GM23338 (cell line): ENCODE measurements around the gene IL12A. TPM values are rescaled to one million over a fixed set of nuclear protein-coding genes. Genes with fewer than 3 reads are reported as not detected.
A peak's percentile ranks its signal among the peaks of the same experiment; 100 is the strongest.

Source experiments
- ATAC-seq: fragments of 200-7000 bp; cut with Tn5 transposase; 3 replicates; pipeline ENCODE4 v1.9.1; 2020
- DNase-seq: peaks from one replicate; pipeline ENCODE4 v3.0.0-alpha.2; 2015; ENCODE audit warnings: low spot score
- H2AFZ ChIP-seq: fragments of 200-600 bp; sonication (generic); 2 replicates; pipeline ENCODE4 v1.8.0; 2016; ENCODE audit warnings: antibody characterized with exemption, mild to moderate bottlenecking, moderate library complexity
- H3F3A ChIP-seq: fragments of 200-600 bp; sonication (generic); replicated peaks from 2 replicates; pipeline ENCODE4 v1.8.0; 2017; ENCODE audit warnings: antibody characterized with exemption, mixed run types, low read depth
- H3K27ac ChIP-seq: fragments of 200-600 bp; sonication (generic); 2 replicates; pipeline ENCODE4 v1.6.1; 2016; ENCODE audit warnings: low read depth
- H3K27me3 ChIP-seq: fragments of 200-600 bp; sonication (generic); 2 replicates; pipeline ENCODE4 v1.8.0; 2016; ENCODE audit warnings: mild to moderate bottlenecking, mixed run types, moderate library complexity; ENCODE audit not compliant: insufficient read depth
- H3K36me3 ChIP-seq: fragments of 200-600 bp; sonication (generic); 2 replicates; pipeline ENCODE4 v1.8.0; 2016; ENCODE audit warnings: mild to moderate bottlenecking; ENCODE audit not compliant: insufficient read depth
- H3K4me1 ChIP-seq: fragments of 200-600 bp; sonication (generic); 2 replicates; pipeline ENCODE4 v1.8.0; 2016; ENCODE audit warnings: mild to moderate bottlenecking, moderate library complexity; ENCODE audit not compliant: insufficient read depth
- H3K4me2 ChIP-seq: fragments of 200-600 bp; sonication (generic); 2 replicates; pipeline ENCODE4 v1.7.1; 2017; ENCODE audit warnings: mixed run types
- H3K4me3 ChIP-seq: fragments of 200-600 bp; sonication (generic); 2 replicates; pipeline ENCODE4 v1.6.1; 2016; ENCODE audit warnings: mixed run types
- H3K79me2 ChIP-seq: fragments of 200-600 bp; sonication (generic); replicated peaks from 2 replicates; pipeline ENCODE4 v1.8.0; 2017; ENCODE audit warnings: mild to moderate bottlenecking; ENCODE audit not compliant: insufficient read depth
- H3K9me2 ChIP-seq: fragments of 200-600 bp; sonication (generic); 2 replicates; pipeline ENCODE4 v1.8.0; 2017; ENCODE audit not compliant: insufficient read depth
- H4K20me1 ChIP-seq: fragments of 200-600 bp; sonication (generic); replicated peaks from 2 replicates; pipeline ENCODE4 v1.8.0; 2017; ENCODE audit warnings: mild to moderate bottlenecking; ENCODE audit not compliant: insufficient read depth
- H3K27ac Mint-ChIP-seq: 2 replicates; pipeline ENCODE4 v1.8.0; 2020; ENCODE audit warnings: inconsistent platforms, mild to moderate bottlenecking, moderate library complexity, mixed read lengths
- H3K27me3 Mint-ChIP-seq: 3 replicates; pipeline ENCODE4 v1.8.0; 2022; ENCODE audit warnings: low read depth, mild to moderate bottlenecking, moderate library complexity, mixed read lengths, inconsistent platforms; ENCODE audit not compliant: insufficient read depth, poor library complexity
- H3K36me3 Mint-ChIP-seq: 3 replicates; pipeline ENCODE4 v1.8.0; 2021; ENCODE audit warnings: low read depth, mild to moderate bottlenecking, inconsistent platforms, moderate library complexity, mixed read lengths
- H3K4me1 Mint-ChIP-seq: 3 replicates; pipeline ENCODE4 v1.8.0; 2020; ENCODE audit warnings: mild to moderate bottlenecking, inconsistent platforms, mixed read lengths
- H3K4me3 Mint-ChIP-seq: 3 replicates; pipeline ENCODE4 v1.8.0; 2021; ENCODE audit warnings: moderate library complexity, mild to moderate bottlenecking, inconsistent platforms, mixed read lengths
- H3K9me3 Mint-ChIP-seq: 3 replicates; pipeline ENCODE4 v1.8.0; 2020; ENCODE audit warnings: moderate library complexity, mild to moderate bottlenecking, inconsistent platforms, mixed read lengths
- CREB1 ChIP-seq: fragments of 250-450 bp; sonication (Bioruptor Pico); IDR thresholded peaks from 2 replicates; pipeline ENCODE4 v1.5.0; 2020; ENCODE audit warnings: low read depth, mild to moderate bottlenecking, moderate library complexity
- CTCF ChIP-seq, 2 experiments: fragments of 200-600 bp in 1 of 2; sonication (generic) in 1 of 2; conservative IDR thresholded peaks; 2 replicates each; pipeline versions ENCODE4 v1.5.1 to v1.6.1; 2016 to 2017; ENCODE audit warnings: antibody characterized with exemption in 2 of 2, low read depth in 2 of 2, mild to moderate bottlenecking in 2 of 2, moderate library complexity in 1 of 2
- ETS1 ChIP-seq: IDR thresholded peaks from 2 replicates; pipeline ENCODE4 v1.6.1; 2016; ENCODE audit warnings: antibody characterized with exemption
- EZH2 ChIP-seq: fragments of 200-600 bp; sonication (generic); IDR thresholded peaks from one replicate; pipeline ENCODE4 v1.8.0; 2017; ENCODE audit warnings: antibody characterized with exemption, mild to moderate bottlenecking, low read depth; ENCODE audit not compliant: unreplicated experiment
- EZH2phosphoT487 ChIP-seq: fragments of 200-600 bp; sonication (generic); IDR thresholded peaks from one replicate; pipeline ENCODE4 v1.8.1; 2018; ENCODE audit warnings: antibody characterized with exemption; ENCODE audit not compliant: unreplicated experiment
- JUNB ChIP-seq: IDR thresholded peaks from one replicate; pipeline ENCODE4 v1.6.1; 2016; ENCODE audit warnings: antibody characterized with exemption; ENCODE audit not compliant: unreplicated experiment
- NANOG ChIP-seq: IDR thresholded peaks from 2 replicates; pipeline ENCODE4 v1.6.1; 2016; ENCODE audit warnings: antibody characterized with exemption, borderline replicate concordance
- POLR2AphosphoS5 ChIP-seq: IDR thresholded peaks from 2 replicates; pipeline ENCODE4 v1.6.1; 2016; ENCODE audit warnings: antibody characterized with exemption, low read depth
- REST ChIP-seq: IDR thresholded peaks from one replicate; pipeline ENCODE4 v1.6.1; 2018; ENCODE audit warnings: antibody characterized with exemption; ENCODE audit not compliant: unreplicated experiment
- STAT1 ChIP-seq: IDR thresholded peaks from one replicate; pipeline ENCODE4 v1.6.1; 2016; ENCODE audit warnings: antibody characterized with exemption; ENCODE audit not compliant: unreplicated experiment
- ZNF114 ChIP-seq: fragments of 250-450 bp; sonication (Bioruptor Pico); IDR thresholded peaks from 2 replicates; pipeline ENCODE4 v1.5.0; 2020; ENCODE audit warnings: mild to moderate bottlenecking, moderate library complexity
- polyA plus RNA-seq: library from polyadenylated mRNA; unstranded; fragments of >200 nt; fragmentation: Nextera tagmentation; extraction: Ambion mirVana; gene quantifications from 2 replicates; pipeline ENCODE4 v1.2.1, GENCODE V29; 2016
- total RNA-seq: library from RNA; depleted of rRNA; stranded (reverse); fragments of >200 nt; shearing (Covaris generic); gene quantifications from 2 replicates; pipeline ENCODE4 v1.2.3, GENCODE V29; 2014
- TF ChIP-seq, protein P1 (sequence below): fragments of 250-450 bp; sonication (Bioruptor Pico); IDR thresholded peaks from 2 replicates; pipeline ENCODE4 v1.5.0; 2020; ENCODE audit warnings: mild to moderate bottlenecking, moderate library complexity

IL12A gene
- total and polyA plus RNA-seq, 2 experiments from 2014 or later: 0.69 to 1.3 TPM

GRCh38 chr3:160035757-160036156 lies 47.1 kb downstream of the IL12A start (continued):
- TF ChIP-seq ETS1: no peak
- no peak for TF ChIP-seq EZH2phosphoT487
- TF ChIP-seq STAT1: no peak
- no peak for TF ChIP-seq EZH2

DNA sequence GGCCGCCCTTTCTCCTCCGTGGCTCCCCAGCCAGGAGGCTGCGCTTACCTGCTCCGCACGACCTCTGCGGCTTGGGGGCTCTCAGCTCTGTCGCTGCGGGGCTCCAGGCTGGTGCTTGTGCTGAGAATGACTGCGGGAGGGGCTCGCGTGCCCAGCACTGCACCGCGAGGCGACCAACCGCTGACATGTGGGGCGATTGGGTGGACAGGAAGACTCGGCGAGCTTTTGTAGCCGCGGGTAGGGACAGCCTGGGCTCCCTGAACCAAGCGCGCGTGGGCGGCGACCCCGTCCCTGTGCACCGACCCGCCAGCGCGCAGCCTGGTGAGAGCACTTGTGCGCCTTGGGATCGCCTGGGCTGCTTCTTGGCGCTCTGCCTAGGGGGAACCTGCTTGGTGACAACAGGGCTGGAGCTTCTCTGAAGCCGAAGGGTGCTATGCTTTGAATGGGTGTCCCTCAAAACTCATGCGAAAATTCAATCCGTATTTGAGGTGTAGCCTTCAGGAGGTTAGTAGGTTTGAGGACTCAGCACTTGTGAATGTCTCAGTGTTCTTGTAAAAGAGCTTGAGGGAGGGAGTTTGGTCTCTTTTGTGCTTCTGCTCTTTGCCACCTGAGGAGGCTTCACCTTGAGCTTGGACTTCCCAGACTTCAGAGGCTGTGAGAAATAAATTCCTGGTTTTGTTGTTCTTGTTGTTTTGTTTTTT lies 50.4 kb downstream of the IL12A start:
- Histone ChIP-seq H3K27me3 (peaks cover 18% of the 10 kb centered on the region), H3K36me3 (peaks cover 3% of the 10 kb centered on the region; the same call in 1 of the 2 replicates), H3K79me2 (no peaks in the 10 kb centered on the region), H2AFZ (peak overlapping the region; percentile 88), H3K4me1 (peaks cover 3% of the 10 kb centered on the region; the same call in 1 of the 2 replicates), H3K4me2 (peak overlapping the region; percentile 82), H3F3A (no peaks in the 10 kb centered on the region), H3K4me3 (peak overlapping the region; percentile 64), H3K9me2 (no peaks in the 10 kb centered on the region), H4K20me1 (no peaks in the 10 kb centered on the region), H3K27ac (no peak overlapping the region)
- Mint-ChIP-seq H3K4me3 (peak overlapping the region; percentile 74), H3K4me1 (peaks cover 16% of the 10 kb centered on the region; the same call in 2 of the 3 replicates), H3K27ac (no peak overlapping the region), H3K36me3 (peaks cover 13% of the 10 kb centered on the region; the same call in 2 of the 3 replicates), H3K9me3 (peaks cover 20% of the 10 kb centered on the region), H3K27me3 (peaks cover 3% of the 10 kb centered on the region)
- DNase-seq (peak; percentile 55), ATAC-seq (peak; percentile 90)
- TF ChIP-seq REST: no peak
- TF ChIP-seq POLR2AphosphoS5: no peak
- no peak for TF ChIP-seq EZH2phosphoT487
- no peak for TF ChIP-seq STAT1
- TF ChIP-seq ZNF114: no peak
- no peak for TF ChIP-seq CTCF (conservative IDR thresholded peaks at IDR 0.05; ENCODE audit: low read depth in 2 of 2)
- TF ChIP-seq CREB1 (CRISPR knock-in tag): no peak
- TF ChIP-seq, protein P1, sequence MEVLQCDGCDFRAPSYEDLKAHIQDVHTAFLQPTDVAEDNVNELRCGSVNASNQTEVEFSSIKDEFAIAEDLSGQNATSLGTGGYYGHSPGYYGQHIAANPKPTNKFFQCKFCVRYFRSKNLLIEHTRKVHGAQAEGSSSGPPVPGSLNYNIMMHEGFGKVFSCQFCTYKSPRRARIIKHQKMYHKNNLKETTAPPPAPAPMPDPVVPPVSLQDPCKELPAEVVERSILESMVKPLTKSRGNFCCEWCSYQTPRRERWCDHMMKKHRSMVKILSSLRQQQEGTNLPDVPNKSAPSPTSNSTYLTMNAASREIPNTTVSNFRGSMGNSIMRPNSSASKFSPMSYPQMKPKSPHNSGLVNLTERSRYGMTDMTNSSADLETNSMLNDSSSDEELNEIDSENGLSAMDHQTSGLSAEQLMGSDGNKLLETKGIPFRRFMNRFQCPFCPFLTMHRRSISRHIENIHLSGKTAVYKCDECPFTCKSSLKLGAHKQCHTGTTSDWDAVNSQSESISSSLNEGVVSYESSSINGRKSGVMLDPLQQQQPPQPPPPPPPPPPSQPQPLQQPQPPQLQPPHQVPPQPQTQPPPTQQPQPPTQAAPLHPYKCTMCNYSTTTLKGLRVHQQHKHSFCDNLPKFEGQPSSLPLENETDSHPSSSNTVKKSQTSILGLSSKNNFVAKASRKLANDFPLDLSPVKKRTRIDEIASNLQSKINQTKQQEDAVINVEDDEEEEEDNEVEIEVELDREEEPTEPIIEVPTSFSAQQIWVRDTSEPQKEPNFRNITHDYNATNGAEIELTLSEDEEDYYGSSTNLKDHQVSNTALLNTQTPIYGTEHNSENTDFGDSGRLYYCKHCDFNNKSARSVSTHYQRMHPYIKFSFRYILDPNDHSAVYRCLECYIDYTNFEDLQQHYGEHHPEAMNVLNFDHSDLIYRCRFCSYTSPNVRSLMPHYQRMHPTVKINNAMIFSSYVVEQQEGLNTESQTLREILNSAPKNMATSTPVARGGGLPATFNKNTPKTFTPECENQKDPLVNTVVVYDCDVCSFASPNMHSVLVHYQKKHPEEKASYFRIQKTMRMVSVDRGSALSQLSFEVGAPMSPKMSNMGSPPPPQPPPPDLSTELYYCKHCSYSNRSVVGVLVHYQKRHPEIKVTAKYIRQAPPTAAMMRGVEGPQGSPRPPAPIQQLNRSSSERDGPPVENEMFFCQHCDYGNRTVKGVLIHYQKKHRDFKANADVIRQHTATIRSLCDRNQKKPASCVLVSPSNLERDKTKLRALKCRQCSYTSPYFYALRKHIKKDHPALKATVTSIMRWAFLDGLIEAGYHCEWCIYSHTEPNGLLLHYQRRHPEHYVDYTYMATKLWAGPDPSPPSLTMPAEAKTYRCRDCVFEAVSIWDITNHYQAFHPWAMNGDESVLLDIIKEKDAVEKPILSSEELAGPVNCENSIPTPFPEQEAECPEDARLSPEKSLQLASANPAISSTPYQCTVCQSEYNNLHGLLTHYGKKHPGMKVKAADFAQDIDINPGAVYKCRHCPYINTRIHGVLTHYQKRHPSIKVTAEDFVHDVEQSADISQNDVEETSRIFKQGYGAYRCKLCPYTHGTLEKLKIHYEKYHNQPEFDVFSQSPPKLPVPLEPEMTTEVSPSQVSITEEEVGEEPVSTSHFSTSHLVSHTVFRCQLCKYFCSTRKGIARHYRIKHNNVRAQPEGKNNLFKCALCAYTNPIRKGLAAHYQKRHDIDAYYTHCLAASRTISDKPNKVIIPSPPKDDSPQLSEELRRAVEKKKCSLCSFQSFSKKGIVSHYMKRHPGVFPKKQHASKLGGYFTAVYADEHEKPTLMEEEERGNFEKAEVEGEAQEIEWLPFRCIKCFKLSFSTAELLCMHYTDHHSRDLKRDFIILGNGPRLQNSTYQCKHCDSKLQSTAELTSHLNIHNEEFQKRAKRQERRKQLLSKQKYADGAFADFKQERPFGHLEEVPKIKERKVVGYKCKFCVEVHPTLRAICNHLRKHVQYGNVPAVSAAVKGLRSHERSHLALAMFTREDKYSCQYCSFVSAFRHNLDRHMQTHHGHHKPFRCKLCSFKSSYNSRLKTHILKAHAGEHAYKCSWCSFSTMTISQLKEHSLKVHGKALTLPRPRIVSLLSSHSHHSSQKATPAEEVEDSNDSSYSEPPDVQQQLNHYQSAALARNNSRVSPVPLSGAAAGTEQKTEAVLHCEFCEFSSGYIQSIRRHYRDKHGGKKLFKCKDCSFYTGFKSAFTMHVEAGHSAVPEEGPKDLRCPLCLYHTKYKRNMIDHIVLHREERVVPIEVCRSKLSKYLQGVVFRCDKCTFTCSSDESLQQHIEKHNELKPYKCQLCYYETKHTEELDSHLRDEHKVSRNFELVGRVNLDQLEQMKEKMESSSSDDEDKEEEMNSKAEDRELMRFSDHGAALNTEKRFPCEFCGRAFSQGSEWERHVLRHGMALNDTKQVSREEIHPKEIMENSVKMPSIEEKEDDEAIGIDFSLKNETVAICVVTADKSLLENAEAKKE (CRISPR knock-in tag): no peak
- TF ChIP-seq NANOG: no peak
- no peak for TF ChIP-seq JUNB
